ENCODE data around the gene NPBWR2. TPM values are rescaled to one million over a fixed set of nuclear protein-coding genes. Genes with fewer than 3 reads are reported as not detected.
"Not testable (repeated sequence)": the region's sequence is repeated elsewhere in the genome, so short reads cannot be mapped to it uniquely, and the experiment has no call there.

The NPBWR2 gene
- total RNA-seq, 2 experiments from 2014 or later: not detected

DNA sequence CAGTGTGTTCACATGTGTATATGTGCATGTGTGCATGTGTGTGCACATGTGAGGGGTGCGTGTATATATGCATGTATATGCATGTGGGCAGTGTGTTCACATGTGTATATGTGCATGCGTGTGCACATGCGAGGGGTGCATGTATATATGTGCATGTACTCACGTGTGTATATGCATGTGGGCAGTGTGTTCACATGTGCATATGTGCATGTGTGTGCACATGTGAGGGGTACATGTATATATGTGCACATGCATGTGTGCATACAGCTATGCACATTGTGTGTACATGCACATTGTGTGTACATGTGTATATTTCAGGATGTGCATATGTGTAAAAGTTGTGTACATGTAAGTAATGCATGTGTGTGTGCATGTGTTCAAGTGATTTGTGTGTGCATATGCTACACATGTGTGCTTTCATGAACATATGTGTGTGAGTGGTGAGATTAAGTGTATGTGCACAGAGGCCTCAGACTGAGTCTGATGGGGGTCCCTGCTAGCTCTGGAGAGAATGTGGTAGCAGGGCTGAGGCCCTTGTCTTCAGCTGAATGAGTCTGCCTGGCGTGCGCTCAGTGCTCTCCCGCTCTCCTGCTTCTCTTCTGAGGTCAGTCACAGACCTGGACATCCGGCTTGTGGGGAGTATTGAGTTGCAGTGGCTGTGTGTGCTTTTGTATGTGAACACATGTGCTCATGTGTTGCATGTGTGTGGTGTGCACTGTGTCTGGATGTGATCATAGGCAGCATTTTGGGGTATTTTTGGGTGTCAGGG lies 37.0 kb upstream of the NPBWR2 start:
- ChIA-PET CTCF (no interaction called here), POLR2A (no interaction called here)

DNA sequence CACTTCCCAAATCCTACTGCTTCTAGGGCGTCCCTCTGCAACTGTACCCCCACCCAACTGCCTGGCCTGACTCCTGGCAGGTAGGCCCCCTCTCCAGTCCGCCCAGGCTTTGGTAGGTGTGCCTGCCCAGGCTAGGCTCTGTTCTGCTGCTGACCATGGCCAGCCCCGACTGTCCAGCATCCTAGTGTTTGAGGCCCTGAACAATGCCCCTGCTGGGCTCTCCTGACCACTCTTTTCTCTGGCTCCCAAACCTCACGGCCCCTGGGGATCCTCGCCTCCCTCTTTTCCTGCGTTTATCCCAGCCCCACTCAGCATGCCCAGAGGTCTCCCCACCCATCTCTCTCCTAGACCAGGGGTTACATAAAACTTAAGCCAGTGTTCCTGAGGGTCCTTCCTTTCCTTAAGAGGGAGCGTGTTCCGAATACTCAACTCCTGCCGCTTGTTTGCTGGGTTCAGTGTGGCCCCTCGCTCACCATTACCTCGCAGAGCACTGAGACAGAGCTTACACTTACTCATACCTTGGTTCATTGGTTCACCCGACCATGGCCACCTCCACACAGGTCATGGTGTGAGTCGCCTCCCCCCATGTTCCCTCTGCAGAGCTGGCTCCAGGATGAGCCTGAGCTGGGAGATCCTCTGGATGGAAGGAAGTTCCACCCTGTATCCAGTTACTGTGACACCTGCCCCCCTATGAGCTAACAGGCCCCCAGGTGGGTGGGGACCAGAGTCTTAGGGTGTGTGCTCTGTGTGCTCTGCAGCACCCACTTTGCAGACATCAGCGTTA lies 35.8 kb upstream of the NPBWR2 start:
- ChIA-PET CTCF (no interaction called here), POLR2A (no interaction called here)

DNA sequence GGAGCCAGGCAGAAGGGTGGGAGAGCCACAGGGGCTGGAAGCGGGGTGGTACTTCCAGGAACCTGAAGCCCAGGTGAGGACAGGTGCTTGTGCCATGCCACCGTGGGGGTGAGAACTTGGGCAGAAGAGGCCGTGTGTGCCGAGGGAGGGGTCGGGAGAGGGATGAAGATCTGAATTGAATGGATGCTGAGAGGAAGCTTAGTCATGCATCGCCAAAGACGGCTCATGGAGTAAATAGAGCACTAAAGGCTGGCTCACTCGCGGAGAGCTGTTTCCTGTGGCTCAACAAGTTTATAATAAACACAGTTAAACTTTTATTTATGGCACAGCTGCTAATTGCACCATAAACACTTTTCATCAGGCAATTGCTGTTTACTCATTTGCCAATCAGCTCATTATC lies 35.2 kb upstream of the NPBWR2 start:
- CTCF ChIA-PET: no interaction called here

DNA sequence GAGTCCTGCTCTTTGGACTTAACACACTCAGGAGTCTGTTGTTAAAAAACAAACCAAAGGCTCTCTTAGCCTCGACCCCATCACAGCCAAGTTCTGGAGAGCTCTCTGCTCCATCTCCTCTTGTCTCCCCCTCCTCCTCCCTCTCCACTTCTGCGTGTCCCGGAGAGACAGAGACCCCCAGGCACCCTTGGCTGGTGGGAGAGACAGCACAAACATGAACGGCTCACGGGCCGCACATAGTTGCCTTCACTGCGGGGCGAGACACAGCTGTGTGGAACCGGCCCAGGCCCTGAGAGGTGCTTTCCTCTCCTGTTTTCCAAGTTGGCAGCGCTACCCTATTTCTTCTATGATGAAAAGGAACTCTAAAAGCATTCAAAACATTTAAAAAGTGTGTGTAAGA lies 33.6 kb upstream of the NPBWR2 start:
- CTCF ChIA-PET: no interaction called here
- POLR2A ChIA-PET: no interaction called here

More for the DNA sequence above, 35.2 kb upstream of the NPBWR2 start:
- POLR2A ChIA-PET: no interaction called here

- ChIA-PET CTCF (no interaction called here), POLR2A (no interaction called here)
These were observed 32.9 kb upstream of the NPBWR2 start for GRCh38 chr20:64140061-64140931.

GRCh38 chr20:64139199-64140060 lies 32.1 kb upstream of the NPBWR2 start:
- ChIA-PET POLR2A (no interaction called here), CTCF (no interaction called here)

DNA sequence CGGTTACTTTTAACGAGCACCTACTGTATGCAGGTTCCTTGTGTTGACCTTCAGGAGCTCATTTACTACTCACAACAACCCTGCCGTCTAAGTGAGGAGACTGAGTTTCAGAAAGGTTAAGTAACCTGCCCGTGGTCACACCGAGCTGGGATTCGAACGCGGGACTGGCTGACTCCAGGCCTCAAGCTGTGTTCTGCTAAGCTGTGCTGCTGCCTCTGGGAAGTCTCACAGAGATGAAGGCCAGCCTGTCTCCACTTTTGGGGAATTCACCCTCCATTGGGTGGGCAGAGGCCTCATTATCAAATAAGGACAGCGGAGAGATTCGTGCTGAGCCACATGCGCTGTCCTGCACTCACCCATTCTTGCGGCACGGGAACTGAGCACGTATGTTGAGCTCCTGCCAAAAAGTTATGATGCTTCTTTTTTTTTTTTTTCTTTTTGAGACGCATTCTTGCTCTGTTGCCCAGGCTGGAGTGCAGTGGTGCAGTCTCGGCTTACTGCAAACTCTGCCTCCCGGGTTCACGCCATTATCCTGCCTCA lies 31.0 kb upstream of the NPBWR2 start:
- CTCF ChIA-PET: interaction anchor here (0.6 kb wide), 1 partner anchor 349 kb away, joined by 3 read pairs; no protein-coding TSS in a partner anchor
- POLR2A ChIA-PET: no interaction called here

DNA sequence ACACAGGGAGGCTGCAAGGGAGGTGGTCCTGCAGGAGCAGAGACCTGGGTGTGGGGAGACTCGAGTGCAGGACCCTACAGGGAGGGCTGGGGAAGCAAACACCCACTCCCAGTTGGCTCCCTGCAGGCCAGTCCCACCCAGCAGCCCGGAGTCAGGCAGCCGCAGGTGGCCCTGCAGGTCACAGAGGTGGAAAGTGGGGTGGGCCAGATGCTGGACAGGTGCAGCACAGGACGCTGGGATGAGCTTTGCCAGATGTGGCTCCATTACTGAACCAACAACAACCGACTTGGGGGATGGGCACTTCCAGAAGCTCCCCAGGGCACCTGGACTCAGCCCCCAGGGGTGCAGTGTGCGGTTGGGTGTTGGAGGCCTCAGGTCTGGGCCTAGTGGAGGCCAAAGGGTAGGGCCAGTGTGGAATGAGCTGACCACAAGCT lies 30.2 kb upstream of the NPBWR2 start:
- ChIA-PET POLR2A (no interaction called here), CTCF (interaction anchor here (0.6 kb wide), 1 partner anchor 349 kb away, joined by 3 read pairs; no protein-coding TSS in a partner anchor)

DNA sequence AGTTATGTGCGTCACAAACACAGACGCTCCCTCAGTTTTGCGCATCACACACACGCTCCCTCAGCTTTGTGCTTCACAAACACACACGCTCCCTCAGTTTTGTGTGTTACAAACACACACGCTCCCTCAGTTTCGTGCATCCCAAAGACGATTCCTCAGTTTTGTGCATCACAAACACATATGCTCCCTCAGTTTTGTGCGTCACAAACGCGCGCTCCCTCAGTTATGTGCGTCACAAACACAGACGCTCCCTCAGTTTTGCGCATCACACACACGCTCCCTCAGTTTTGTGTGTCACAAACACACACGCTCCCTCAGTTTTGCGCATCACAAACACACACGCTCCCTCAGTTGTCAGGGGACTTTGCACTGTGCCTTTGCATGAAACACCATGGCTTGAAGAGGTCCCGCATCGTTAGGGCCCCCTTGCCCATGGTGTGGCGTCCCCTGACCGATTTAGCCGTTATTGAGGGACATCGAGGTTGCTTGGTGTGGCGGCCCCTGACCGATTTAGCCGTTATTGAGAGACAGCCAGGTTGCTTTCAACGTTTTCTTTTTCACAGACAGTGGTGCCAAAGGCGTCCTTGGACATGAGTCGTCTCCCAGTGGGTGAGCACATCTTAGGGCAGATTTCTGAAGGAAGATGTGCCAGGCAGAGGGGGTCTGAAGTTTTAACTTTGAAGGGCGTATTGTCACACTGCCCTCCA lies 28.8 kb upstream of the NPBWR2 start:
- ChIA-PET POLR2A (no interaction called here), CTCF (no interaction called here)

DNA sequence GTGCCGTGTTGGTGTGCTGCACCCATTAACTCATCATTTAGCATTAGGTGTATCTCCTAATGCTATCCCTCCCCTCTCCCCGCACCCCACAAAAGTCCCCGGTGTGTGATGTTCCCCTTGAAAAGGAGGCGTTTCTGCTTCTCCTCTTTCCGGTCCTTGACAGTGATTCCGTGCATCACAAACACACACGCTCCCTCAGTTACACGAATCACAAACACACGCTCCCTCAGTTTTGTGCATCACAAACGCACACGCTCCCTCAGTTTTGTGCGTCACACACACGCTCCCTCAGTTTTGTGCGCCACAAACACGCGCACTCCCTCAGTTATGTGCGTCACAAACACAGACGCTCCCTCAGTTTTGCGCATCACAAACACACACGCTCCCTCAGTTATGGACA lies 27.4 kb upstream of the NPBWR2 start:
- POLR2A ChIA-PET, CTCF ChIA-PET: not testable (repeated sequence)

DNA sequence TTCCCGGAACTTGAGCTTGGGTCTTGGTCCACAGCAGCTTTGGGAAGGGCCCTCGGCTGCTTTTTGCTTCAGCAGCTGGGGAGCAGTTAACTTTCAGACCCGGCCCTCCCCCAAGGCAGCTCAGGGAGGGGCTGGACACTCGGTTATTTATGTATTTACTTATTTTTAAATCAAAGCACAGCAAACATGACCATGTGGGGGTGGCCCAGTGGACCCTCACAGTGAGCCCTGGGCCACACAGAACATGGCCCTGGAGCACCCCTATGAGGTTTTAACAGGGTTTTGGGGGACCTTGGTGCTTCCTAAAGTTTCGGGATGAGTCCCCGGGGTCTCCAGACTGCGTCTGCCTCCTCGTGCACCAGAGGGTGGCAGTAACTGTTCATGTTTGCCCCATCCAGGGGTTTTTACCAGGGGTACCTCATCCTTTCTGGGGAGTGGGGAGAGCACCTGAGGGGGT lies 26.6 kb upstream of the NPBWR2 start:
- CTCF ChIA-PET: no interaction called here
- POLR2A ChIA-PET: no interaction called here

DNA sequence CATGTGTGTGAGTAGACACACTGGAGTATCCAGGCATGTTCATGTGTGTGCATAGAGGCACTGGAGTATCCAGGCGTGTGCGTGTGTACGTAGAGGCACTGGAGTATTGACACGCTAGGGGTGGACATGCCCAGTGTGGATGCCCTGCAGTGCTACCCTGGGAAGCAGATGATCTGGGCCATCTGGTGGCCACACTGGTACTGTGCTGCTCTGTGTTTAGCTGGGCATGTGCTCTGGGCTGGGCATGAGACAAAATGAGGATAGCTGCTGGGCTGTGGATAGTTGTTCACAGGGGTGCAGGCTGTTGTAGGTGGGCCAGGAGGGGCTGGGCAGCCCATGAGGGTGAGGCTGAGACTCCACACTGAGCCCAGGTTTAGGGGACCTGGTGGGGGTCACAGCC lies 24.0 kb upstream of the NPBWR2 start:
- ChIA-PET POLR2A (no interaction called here), CTCF (no interaction called here)

- CTCF ChIA-PET: no interaction called here
- POLR2A ChIA-PET: no interaction called here
These were observed 23.5 kb upstream of the NPBWR2 start for GRCh38 chr20:64130876-64131275.

DNA sequence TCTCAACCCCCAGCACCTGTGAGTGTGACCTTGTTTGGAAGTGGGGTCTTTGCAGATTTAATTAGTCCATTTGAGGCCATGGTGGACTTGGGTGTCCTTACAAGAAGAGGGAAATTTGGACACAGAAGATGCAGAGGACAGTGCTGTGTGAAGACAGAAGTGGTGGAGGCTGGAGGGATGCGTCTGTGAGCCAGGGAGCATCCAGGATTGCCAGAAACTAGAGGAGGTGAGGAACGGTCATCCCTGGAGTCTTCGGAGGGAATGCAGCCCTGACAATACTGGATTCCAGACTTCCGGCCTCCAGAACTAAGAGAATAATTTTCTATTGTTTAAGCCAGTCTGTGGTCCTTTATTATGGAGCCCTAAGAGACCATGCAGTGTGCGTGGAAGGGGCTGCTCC lies 22.9 kb upstream of the NPBWR2 start:
- POLR2A ChIA-PET: no interaction called here
- CTCF ChIA-PET: interaction anchor here (0.7 kb wide), 1 partner anchor 49 kb away, joined by 4 read pairs; no protein-coding TSS in a partner anchor

DNA sequence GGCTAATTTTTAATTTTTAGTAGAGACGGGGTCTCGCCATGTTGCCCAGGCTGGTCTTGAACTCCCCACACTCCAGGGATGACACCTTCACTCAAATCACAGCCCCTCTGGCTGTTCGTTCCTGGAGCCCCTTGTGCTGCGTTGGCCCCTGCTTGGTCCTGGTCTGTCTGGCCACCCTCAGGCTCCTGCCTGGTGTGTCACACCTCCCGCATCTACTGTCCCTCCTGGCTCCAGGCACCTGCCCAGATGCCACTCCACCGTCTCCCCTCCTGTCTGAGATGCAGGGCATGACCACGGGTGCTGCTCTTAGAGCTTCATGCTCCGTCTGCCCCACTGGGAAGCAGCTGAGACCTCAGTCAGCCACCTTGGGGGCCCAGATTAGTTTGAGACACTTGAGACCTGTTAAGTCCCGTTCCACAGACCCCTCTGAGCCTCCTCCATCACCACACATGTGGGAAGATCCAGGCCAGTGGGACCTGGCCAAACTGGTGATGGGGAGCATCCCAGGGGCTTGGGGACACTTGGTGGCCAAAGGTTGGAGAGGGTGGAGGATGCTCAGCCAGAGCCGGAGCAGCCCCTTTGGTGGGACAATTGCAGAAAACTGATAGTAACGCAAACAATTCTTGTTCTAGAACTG lies 21.9 kb upstream of the NPBWR2 start:
- CTCF ChIA-PET: interaction anchor here (0.7 kb wide), 1 partner anchor 48 kb away, joined by 4 read pairs; no protein-coding TSS in a partner anchor
- POLR2A ChIA-PET: no interaction called here

GRCh38 chr20:64123517-64123916 lies 16.2 kb upstream of the NPBWR2 start:
- CTCF ChIA-PET, POLR2A ChIA-PET: not testable (repeated sequence)

- POLR2A ChIA-PET: not testable (repeated sequence)
- CTCF ChIA-PET: interaction anchor here (0.7 kb wide), 1 partner anchor 70 kb away, joined by 3 read pairs; no protein-coding TSS in a partner anchor
These were observed 15.6 kb upstream of the NPBWR2 start for GRCh38 chr20:64122927-64123326.

GRCh38 chr20:64121586-64121985 lies 14.2 kb upstream of the NPBWR2 start:
- POLR2A ChIA-PET: interaction anchor here (0.7 kb wide), 1 partner anchor 131 kb away, joined by 3 read pairs; no protein-coding TSS in a partner anchor
- CTCF ChIA-PET: interaction anchor here (1.1 to 3.9 kb wide), 6 partner anchors 21 to 584 kb away, joined by 3 to 38 read pairs (median 21); partner anchors contain the start of genes C20orf204, LKAAEAR1, OPRL1 and PTK6
